Neutrophil (primary cell): Measurements from ENCODE around the gene TNPO3.

Source experiments
- H3K27ac ChIP-seq: fragments of 200-600 bp; sonication (generic); 2 replicates; pipeline ENCODE4 v1.5.1; 2016; ENCODE audit warnings: mild to moderate bottlenecking, moderate library complexity
- H3K27me3 ChIP-seq: fragments of 200-600 bp; sonication (generic); 2 replicates; pipeline ENCODE4 v1.6.0; 2016; ENCODE audit warnings: mild to moderate bottlenecking
- H3K36me3 ChIP-seq: fragments of 200-600 bp; sonication (generic); 2 replicates; pipeline ENCODE4 v1.5.1; 2017
- H3K4me1 ChIP-seq, 2 experiments: fragments of 200-600 bp in 1 of 2; sonication (generic) in 1 of 2; 1 replicate in 1 of 2; 2 replicates in 1 of 2; pipeline versions ENCODE4 v1.5.1 to v1.6.1; 2013 to 2016; ENCODE audit warnings: low read depth in 1 of 2, low read length in 1 of 2, mild to moderate bottlenecking in 1 of 2, moderate library complexity in 1 of 2; ENCODE audit not compliant: control insufficient read depth in 1 of 2, insufficient read depth in 1 of 2
- H3K4me3 ChIP-seq, 2 experiments: fragments of 200-600 bp in 1 of 2; sonication (generic) in 1 of 2; 1 replicate in 1 of 2; 2 replicates in 1 of 2; pipeline ENCODE4 v1.5.1; 2013 to 2016; ENCODE audit warnings: low read depth in 1 of 2, low read length in 1 of 2, mild to moderate bottlenecking in 1 of 2, moderate library complexity in 1 of 2
- H3K9me3 ChIP-seq: fragments of 200-600 bp; sonication (generic); 2 replicates; pipeline ENCODE4 v1.5.1; 2016
- TF ChIP-seq, protein P1 (sequence below): fragments of 200-600 bp; sonication (generic); IDR thresholded peaks from 2 replicates; pipeline ENCODE4 v1.5.1; 2016; ENCODE audit warnings: antibody characterized with exemption

TNPO3 gene

GRCh38 chr7:129095258-129095657 lies 40.3 kb upstream of the TNPO3 start:
- no peak overlapping the region for H3K4me3 ChIP-seq
- no peaks in the 10 kb centered on the region for H3K36me3 ChIP-seq
- H3K9me3 ChIP-seq, result no peaks in the 10 kb centered on the region
- peaks cover 24 to 33% of the 10 kb centered on the region in 2 experiments for H3K4me1 ChIP-seq
- no peaks in the 10 kb centered on the region for H3K27me3 ChIP-seq
- H3K27ac ChIP-seq, result no peak overlapping the region
- TF ChIP-seq, protein P1, sequence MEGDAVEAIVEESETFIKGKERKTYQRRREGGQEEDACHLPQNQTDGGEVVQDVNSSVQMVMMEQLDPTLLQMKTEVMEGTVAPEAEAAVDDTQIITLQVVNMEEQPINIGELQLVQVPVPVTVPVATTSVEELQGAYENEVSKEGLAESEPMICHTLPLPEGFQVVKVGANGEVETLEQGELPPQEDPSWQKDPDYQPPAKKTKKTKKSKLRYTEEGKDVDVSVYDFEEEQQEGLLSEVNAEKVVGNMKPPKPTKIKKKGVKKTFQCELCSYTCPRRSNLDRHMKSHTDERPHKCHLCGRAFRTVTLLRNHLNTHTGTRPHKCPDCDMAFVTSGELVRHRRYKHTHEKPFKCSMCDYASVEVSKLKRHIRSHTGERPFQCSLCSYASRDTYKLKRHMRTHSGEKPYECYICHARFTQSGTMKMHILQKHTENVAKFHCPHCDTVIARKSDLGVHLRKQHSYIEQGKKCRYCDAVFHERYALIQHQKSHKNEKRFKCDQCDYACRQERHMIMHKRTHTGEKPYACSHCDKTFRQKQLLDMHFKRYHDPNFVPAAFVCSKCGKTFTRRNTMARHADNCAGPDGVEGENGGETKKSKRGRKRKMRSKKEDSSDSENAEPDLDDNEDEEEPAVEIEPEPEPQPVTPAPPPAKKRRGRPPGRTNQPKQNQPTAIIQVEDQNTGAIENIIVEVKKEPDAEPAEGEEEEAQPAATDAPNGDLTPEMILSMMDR, result no peak

- Histone ChIP-seq H3K4me1 (peaks cover 32 to 40% of the 10 kb centered on the region in 2 experiments), H3K9me3 (no peaks in the 10 kb centered on the region), H3K4me3 (no peak overlapping the region), H3K27me3 (no peaks in the 10 kb centered on the region), H3K27ac (no peak overlapping the region), H3K36me3 (no peaks in the 10 kb centered on the region)
- TF ChIP-seq, protein P1, result no peak
Measured at GRCh38 chr7:129094501-129094900, 39.6 kb upstream of the TNPO3 start.

- H3K4me3 ChIP-seq, result no peak overlapping the region
- TF ChIP-seq, protein P1, result no peak
- H3K9me3 ChIP-seq, result no peaks in the 10 kb centered on the region
- H3K27ac ChIP-seq, result no peak overlapping the region
- no peaks in the 10 kb centered on the region for H3K27me3 ChIP-seq
- peaks cover 37 to 46% of the 10 kb centered on the region in 2 experiments for H3K4me1 ChIP-seq
- H3K36me3 ChIP-seq, result no peaks in the 10 kb centered on the region
Measured at GRCh38 chr7:129093867-129094456, 39.1 kb upstream of the TNPO3 start.

GRCh38 chr7:129091484-129092002 lies 36.6 kb upstream of the TNPO3 start:
- H3K9me3 ChIP-seq, result no peaks in the 10 kb centered on the region
- no peaks in the 10 kb centered on the region for H3K36me3 ChIP-seq
- H3K4me3 ChIP-seq, result peak overlapping the region; percentile 25 to 38
- TF ChIP-seq, protein P1, result peak; percentile 98
- peaks cover 42 to 43% of the 10 kb centered on the region in 2 experiments for H3K4me1 ChIP-seq
- H3K27me3 ChIP-seq, result no peaks in the 10 kb centered on the region
- H3K27ac ChIP-seq, result peak overlapping the region; percentile 46

GRCh38 chr7:129090300-129090907 lies 35.5 kb upstream of the TNPO3 start:
- Histone ChIP-seq H3K9me3 (no peaks in the 10 kb centered on the region), H3K27ac (peak overlapping the region; percentile 73), H3K27me3 (no peaks in the 10 kb centered on the region), H3K4me3 (no peak overlapping the region), H3K4me1 (peaks cover 41% of the 10 kb centered on the region in 2 experiments), H3K36me3 (no peaks in the 10 kb centered on the region)
- TF ChIP-seq, protein P1, result no peak
